SH-SY5Y (cell line): ENCODE results near the gene MAPKAPK3.

ENCODE experiments used
- GATA2 ChIP-seq: IDR thresholded peaks from 2 replicates; pipeline ENCODE4 v1.6.1; 2011; ENCODE audit warnings: mild to moderate bottlenecking, low read depth, low read length
- GATA3 ChIP-seq: IDR thresholded peaks from 2 replicates; pipeline ENCODE4 v1.6.1; 2011; ENCODE audit warnings: low read depth, mild to moderate bottlenecking, low read length, moderate library complexity

The MAPKAPK3 gene

GRCh38 chr3:50623840-50624474, 7.0 kb downstream of the MAPKAPK3 start:
- TF ChIP-seq GATA3: no peak
- TF ChIP-seq GATA2: no peak

- no peak for TF ChIP-seq GATA3
- TF ChIP-seq GATA2: no peak
These were observed 7.7 kb downstream of the MAPKAPK3 start for GRCh38 chr3:50624634-50625033.

GRCh38 chr3:50625231-50626182, 8.6 kb downstream of the MAPKAPK3 start:
- TF ChIP-seq GATA2 (no peak), GATA3 (no peak)

GRCh38 chr3:50626401-50626800, 9.4 kb downstream of the MAPKAPK3 start:
- TF ChIP-seq GATA3 (no peak), GATA2 (no peak)

- no peak; the same call in 1 of the 2 replicates for TF ChIP-seq GATA2
- no peak for TF ChIP-seq GATA3
These were observed 10.6 kb downstream of the MAPKAPK3 start for GRCh38 chr3:50627407-50628051.

- TF ChIP-seq GATA3 (no peak), GATA2 (no peak)
These were observed 11.7 kb downstream of the MAPKAPK3 start for GRCh38 chr3:50628601-50629000.

GRCh38 chr3:50630394-50630793, 13.4 kb downstream of the MAPKAPK3 start:
- no peak for TF ChIP-seq GATA2
- no peak for TF ChIP-seq GATA3

GRCh38 chr3:50630877-50631276, 13.9 kb downstream of the MAPKAPK3 start:
- no peak for TF ChIP-seq GATA2

- TF ChIP-seq GATA2 (peak; percentile 97), GATA3 (peak; percentile 88)
These were observed 15.5 kb downstream of the MAPKAPK3 start for GRCh38 chr3:50632450-50632849.

- TF ChIP-seq GATA2 (no peak), GATA3 (no peak)
These were observed 16.4 kb downstream of the MAPKAPK3 start for GRCh38 chr3:50633230-50633790.

- TF ChIP-seq GATA3 (no peak), GATA2 (no peak)
These were observed 18.1 kb downstream of the MAPKAPK3 start for GRCh38 chr3:50635066-50635465.

GRCh38 chr3:50637011-50637410, 20.1 kb downstream of the MAPKAPK3 start:
- TF ChIP-seq GATA3: no peak
- TF ChIP-seq GATA2: no peak

GRCh38 chr3:50637945-50638344, 21.0 kb downstream of the MAPKAPK3 start:
- no peak for TF ChIP-seq GATA3
- TF ChIP-seq GATA2: no peak

GRCh38 chr3:50639055-50639494, 22.1 kb downstream of the MAPKAPK3 start:
- TF ChIP-seq GATA2 (no peak), GATA3 (no peak)

GRCh38 chr3:50642382-50642781, 25.4 kb downstream of the MAPKAPK3 start:
- TF ChIP-seq GATA3 (no peak), GATA2 (no peak)
